ENCODE results near the gene OBSL1.

GRCh38 chr2:219531639-219532377, 39.5 kb downstream of the OBSL1 start:
- TF ChIP-seq CTCF (IDR thresholded peaks at IDR 0.05) (no peak), POLR2A (IDR thresholded peaks at IDR 0.05) (no peak), EP300 (IDR thresholded peaks at IDR 0.05) (no peak), POLR2AphosphoS5 (IDR thresholded peaks at IDR 0.05) (no peak)

All from suprapubic skin (tissue), 4 donors.